Endothelial cell of umbilical vein (primary cell): ENCODE data around the gene VPS13A.

Experiments used
- CTCF ChIP-seq, 2 donors: IDR thresholded peaks; 1 replicate in 1 of 2; 2 replicates in 1 of 2; pipeline ENCODE4 v1.5.1; 2011; ENCODE audit warnings: low read length in 2 of 2, mild to moderate bottlenecking in 2 of 2, moderate library complexity in 2 of 2, control low read depth in 1 of 2, inconsistent platforms in 1 of 2, low read depth in 1 of 2; ENCODE audit not compliant: insufficient read depth in 1 of 2; ENCODE audit errors: extremely low read depth in 1 of 2
- EZH2 ChIP-seq: IDR thresholded peaks from 2 replicates; pipeline ENCODE4 v1.6.1; 2012; ENCODE audit warnings: borderline replicate concordance, low read depth, mild to moderate bottlenecking, moderate library complexity, low read length, inconsistent platforms; ENCODE audit not compliant: severe bottlenecking
- POLR2A ChIP-seq: IDR thresholded peaks from 2 replicates; pipeline ENCODE4 v1.6.1; 2012; ENCODE audit warnings: low read depth, mild to moderate bottlenecking, control low read depth, low read length
- POLR2AphosphoS5 ChIP-seq: IDR thresholded peaks from 2 replicates; pipeline ENCODE4 v1.6.1; 2012; ENCODE audit warnings: low read depth, mild to moderate bottlenecking, control low read depth, low read length, moderate library complexity; ENCODE audit not compliant: insufficient read depth

DNA sequence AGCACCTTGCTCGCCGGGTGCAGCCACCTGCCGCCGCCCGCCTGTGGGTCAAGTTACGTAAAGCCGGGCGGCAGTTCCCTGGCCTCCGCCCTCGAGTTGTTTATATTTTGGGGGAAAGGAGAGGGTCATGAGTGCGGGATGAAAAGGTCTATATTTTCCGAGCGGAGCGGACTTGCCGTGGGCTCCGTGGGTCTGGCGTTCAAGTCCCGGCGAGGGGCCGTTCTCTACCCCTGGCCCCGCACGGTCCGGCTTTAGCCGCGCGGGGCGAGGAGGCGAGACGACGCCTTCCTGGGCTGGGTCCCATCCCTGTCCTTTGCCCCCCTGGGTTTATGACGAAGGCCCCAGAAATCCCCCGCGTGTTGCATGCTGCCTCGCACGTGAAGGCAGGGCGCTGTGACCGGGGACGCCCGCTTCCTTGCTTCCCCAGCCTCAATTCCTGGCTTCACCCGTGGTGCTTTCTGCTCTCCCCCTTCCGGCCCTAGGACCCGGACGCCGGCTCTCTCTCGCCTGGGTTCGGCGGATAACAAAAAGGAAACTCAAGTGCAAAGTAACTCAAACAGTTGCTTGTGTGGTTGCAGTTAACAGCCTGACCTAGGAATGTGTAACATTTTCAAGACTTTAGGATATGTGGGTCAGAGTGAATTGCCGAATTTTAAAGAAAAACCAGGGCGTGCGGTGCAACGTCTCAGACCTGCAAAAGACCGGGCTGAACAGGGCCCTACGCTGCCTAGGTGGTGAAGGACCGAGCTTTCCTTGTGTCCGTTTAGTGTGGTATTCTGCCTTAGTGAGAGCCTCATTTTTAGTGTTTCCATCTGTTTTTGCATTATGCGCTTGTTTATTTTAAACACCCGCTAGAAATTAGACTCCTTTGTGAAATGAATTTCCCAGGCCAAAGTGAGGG is 810 bp downstream of the VPS13A start:
- TF ChIP-seq CTCF (IDR thresholded peaks at IDR 0.05; ENCODE audit: extremely low read depth in 1 of 2, insufficient read depth in 1 of 2, low read depth in 1 of 2, low read length in 2 of 2) (no peak), EZH2 (no peak), POLR2A (no peak), POLR2AphosphoS5 (no peak)
